Esophagus squamous epithelium (tissue), 4 donors: ENCODE measurements around the gene LSM14B.

Experiments used
- POLR2A ChIP-seq, 4 donors: fragments of 450-650 bp; IDR thresholded peaks; one replicate each; pipeline ENCODE4 v1.6.1; 2017; ENCODE audit warnings: antibody characterized with exemption in 4 of 4, mild to moderate bottlenecking in 4 of 4, moderate library complexity in 3 of 4
- TF ChIP-seq, protein P1 (sequence below), 6 experiments: fragments of 450-650 bp in 4 of 6; fragments of 200-600 bp in 2 of 6; sonication (generic) in 2 of 6; IDR thresholded peaks; one replicate each; pipeline ENCODE4 v1.5.1; 2016 to 2019; ENCODE audit warnings: antibody characterized with exemption in 6 of 6, mild to moderate bottlenecking in 4 of 6, moderate library complexity in 4 of 6

DNA sequence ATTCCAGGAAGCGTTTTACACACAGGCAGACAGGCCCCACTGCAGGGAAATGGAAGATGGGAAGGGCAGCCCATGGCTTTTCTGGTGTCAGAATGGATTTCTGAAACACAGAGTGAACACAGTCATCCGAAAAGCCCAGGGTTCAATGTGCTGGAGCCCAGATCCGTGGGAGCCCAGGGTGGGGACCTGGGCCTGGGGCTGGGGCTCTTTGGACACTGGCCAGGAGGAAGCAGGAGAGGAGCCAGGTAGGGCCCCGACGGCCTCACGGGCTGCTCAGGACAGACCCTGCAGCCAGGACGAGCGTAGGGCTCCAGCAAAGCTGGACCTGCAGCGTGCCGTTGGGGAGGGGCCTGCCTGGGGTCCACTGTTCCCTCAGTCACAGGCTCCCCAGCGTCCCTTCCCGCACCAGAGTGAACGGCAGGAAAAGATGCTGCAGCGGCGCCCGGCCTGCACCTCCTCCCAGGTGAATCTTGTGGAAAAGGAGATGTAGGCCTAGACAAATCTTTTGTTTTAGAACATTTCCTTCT lies 24.3 kb upstream of the LSM14B start:
- no peak for TF ChIP-seq POLR2A (IDR thresholded peaks at IDR 0.05)
- TF ChIP-seq, protein P1, sequence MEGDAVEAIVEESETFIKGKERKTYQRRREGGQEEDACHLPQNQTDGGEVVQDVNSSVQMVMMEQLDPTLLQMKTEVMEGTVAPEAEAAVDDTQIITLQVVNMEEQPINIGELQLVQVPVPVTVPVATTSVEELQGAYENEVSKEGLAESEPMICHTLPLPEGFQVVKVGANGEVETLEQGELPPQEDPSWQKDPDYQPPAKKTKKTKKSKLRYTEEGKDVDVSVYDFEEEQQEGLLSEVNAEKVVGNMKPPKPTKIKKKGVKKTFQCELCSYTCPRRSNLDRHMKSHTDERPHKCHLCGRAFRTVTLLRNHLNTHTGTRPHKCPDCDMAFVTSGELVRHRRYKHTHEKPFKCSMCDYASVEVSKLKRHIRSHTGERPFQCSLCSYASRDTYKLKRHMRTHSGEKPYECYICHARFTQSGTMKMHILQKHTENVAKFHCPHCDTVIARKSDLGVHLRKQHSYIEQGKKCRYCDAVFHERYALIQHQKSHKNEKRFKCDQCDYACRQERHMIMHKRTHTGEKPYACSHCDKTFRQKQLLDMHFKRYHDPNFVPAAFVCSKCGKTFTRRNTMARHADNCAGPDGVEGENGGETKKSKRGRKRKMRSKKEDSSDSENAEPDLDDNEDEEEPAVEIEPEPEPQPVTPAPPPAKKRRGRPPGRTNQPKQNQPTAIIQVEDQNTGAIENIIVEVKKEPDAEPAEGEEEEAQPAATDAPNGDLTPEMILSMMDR (IDR thresholded peaks at IDR 0.05) = no peak
